EH (cell line): ENCODE results near the gene APIP.

ENCODE experiments used
- DNase-seq: peaks from one replicate; pipeline ENCODE4 v3.0.0-alpha.2; 2015; ENCODE audit warnings: low read depth

APIP gene

GRCh38 chr11:34840736-34841386 lies 75.3 kb downstream of the APIP start:
- peak; percentile 44 for DNase-seq

- DNase-seq, result no peak
Observed at GRCh38 chr11:34839969-34840368, 76.2 kb downstream of the APIP start.

GRCh38 chr11:34836958-34837856 lies 79.0 kb downstream of the APIP start:
- DNase-seq, result no peak

- no peak for DNase-seq
Observed at GRCh38 chr11:34833602-34834001, 82.6 kb downstream of the APIP start.
